Breast epithelium (tissue), 4 donors: ENCODE data around the gene LILRA5. TPM values are rescaled to one million over a fixed set of nuclear protein-coding genes. Genes with fewer than 3 reads are reported as not detected.
A peak's percentile ranks its signal among the peaks of the same experiment; 100 is the strongest.
"Not testable (repeated sequence)": the region's sequence is repeated elsewhere in the genome, so short reads cannot be mapped to it uniquely, and the experiment has no call there.

Experiments
- DNase-seq, 2 donors: peaks; one replicate each; pipeline ENCODE4 v3.0.0-alpha.2; 2019; ENCODE audit warnings: low spot score in 2 of 2
- H3K27ac ChIP-seq, 2 donors: fragments of 200-600 bp; sonication (generic) in 1 of 2; one replicate each; pipeline ENCODE4 v1.5.1; 2016 to 2019; ENCODE audit warnings: mild to moderate bottlenecking in 1 of 2
- H3K27me3 ChIP-seq, 2 donors: fragments of 200-600 bp; sonication (generic) in 1 of 2; one replicate each; pipeline versions ENCODE4 v1.5.1 to v1.6.0; 2017 to 2019; ENCODE audit warnings: control low read depth in 1 of 2, mild to moderate bottlenecking in 1 of 2
- H3K36me3 ChIP-seq: fragments of 200-600 bp; one replicate; pipeline ENCODE4 v1.5.1; 2019
- H3K4me1 ChIP-seq, 2 donors: fragments of 200-600 bp; sonication (generic); one replicate each; pipeline ENCODE4 v1.5.1; 2016 to 2019; ENCODE audit warnings: control low read depth in 1 of 2
- H3K4me3 ChIP-seq, 3 donors: fragments of 200-600 bp; sonication (generic); 1 replicate in 2 of 3; 2 replicates in 1 of 3; pipeline ENCODE4 v1.5.1; 2016 to 2019; ENCODE audit warnings: mild to moderate bottlenecking in 3 of 3, moderate library complexity in 2 of 3
- H3K9me3 ChIP-seq, 2 donors: fragments of 200-600 bp; sonication (generic) in 1 of 2; one replicate each; pipeline ENCODE4 v1.5.1; 2016 to 2019; ENCODE audit warnings: control low read depth in 1 of 2
- CTCF ChIP-seq, 3 donors: fragments of 450-650 bp; IDR thresholded peaks; one replicate each; pipeline ENCODE4 v1.5.1; 2016 to 2017; ENCODE audit warnings: antibody characterized with exemption in 3 of 3, mild to moderate bottlenecking in 3 of 3, moderate library complexity in 3 of 3
- POLR2A ChIP-seq: fragments of 450-650 bp; IDR thresholded peaks from one replicate; pipeline ENCODE4 v1.6.1; 2016; ENCODE audit warnings: antibody characterized with exemption, mild to moderate bottlenecking, moderate library complexity
- POLR2AphosphoS5 ChIP-seq, 3 donors: sonication (generic); formaldehyde crosslinking; IDR thresholded peaks; one replicate each; pipeline ENCODE4 v1.6.1; 2017; ENCODE audit warnings: antibody characterized with exemption in 3 of 3
- intact Hi-C: fragments of 100-400 bp; cut with DNase I; formaldehyde crosslinking; loops from one replicate; pipeline ENCODE4 v1.15.1; 2023; ENCODE audit warnings: low total_unique reads
- total RNA-seq, 3 donors: library from RNA; depleted of rRNA; stranded (reverse); fragments of >200 nt; gene quantifications; one replicate each; pipeline ENCODE4 v1.1.0, GENCODE V29; 2016

LILRA5 gene
- total RNA-seq, 3 donors from 2014 or later: 0.98 to 2.2 (median 1.4) TPM

GRCh38 chr19:54294539-54294938, 18.4 kb downstream of the LILRA5 start:
- H3K36me3 ChIP-seq: no peaks in the 10 kb centered on the region
- no peak overlapping the region for H3K27ac ChIP-seq
- H3K9me3 ChIP-seq: peaks cover 0 to 10% of the 10 kb centered on the region in 2 donors
- intact Hi-C loops: no loop called here
- DNase-seq: peak in 1 of 2 donors; percentile 12
- H3K4me1 ChIP-seq: no peaks in the 10 kb centered on the region
- peaks cover 0 to 15% of the 10 kb centered on the region in 2 donors for H3K27me3 ChIP-seq
- H3K4me3 ChIP-seq: no peak overlapping the region
- TF ChIP-seq CTCF (IDR thresholded peaks at IDR 0.05): no peak
- TF ChIP-seq POLR2AphosphoS5 (IDR thresholded peaks at IDR 0.05): no peak
- no peak for TF ChIP-seq POLR2A

DNA sequence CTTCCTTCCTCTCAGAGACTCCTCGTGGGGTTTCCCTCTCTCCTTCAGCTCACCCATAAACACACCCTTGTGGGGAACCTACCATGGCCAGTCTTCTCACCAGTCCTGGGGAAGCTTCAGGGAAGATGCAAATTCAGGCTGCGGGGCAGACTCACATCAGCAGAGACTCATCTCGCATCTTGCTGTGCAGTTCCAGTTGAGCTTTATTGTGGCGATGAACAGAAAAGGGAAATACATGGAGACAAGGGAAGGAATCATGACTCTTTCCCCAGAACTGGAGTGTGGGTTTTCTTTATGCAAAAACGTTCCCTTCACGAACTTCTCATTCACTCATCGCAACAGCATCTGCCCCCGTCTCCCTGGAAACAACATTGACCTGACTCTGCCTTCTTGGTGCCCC, 23.8 kb downstream of the LILRA5 start:
- H3K4me3 ChIP-seq, H3K4me1 ChIP-seq, H3K9me3 ChIP-seq, H3K27ac ChIP-seq, DNase-seq, intact Hi-C loops, H3K36me3 ChIP-seq, H3K27me3 ChIP-seq: not testable (repeated sequence)

GRCh38 chr19:54287456-54287855, 25.5 kb downstream of the LILRA5 start:
- no peaks in the 10 kb centered on the region for H3K9me3 ChIP-seq
- TF ChIP-seq CTCF (IDR thresholded peaks at IDR 0.05) (no peak), POLR2A (no peak), POLR2AphosphoS5 (IDR thresholded peaks at IDR 0.05) (no peak)
- no peak for DNase-seq
- no peaks in the 10 kb centered on the region for H3K36me3 ChIP-seq
- H3K4me1 ChIP-seq: no peaks in the 10 kb centered on the region
- no peak overlapping the region for H3K27ac ChIP-seq
- intact Hi-C loops: no loop called here
- no peak overlapping the region for H3K4me3 ChIP-seq
- H3K27me3 ChIP-seq: peaks cover 0 to 18% of the 10 kb centered on the region in 2 donors

DNA sequence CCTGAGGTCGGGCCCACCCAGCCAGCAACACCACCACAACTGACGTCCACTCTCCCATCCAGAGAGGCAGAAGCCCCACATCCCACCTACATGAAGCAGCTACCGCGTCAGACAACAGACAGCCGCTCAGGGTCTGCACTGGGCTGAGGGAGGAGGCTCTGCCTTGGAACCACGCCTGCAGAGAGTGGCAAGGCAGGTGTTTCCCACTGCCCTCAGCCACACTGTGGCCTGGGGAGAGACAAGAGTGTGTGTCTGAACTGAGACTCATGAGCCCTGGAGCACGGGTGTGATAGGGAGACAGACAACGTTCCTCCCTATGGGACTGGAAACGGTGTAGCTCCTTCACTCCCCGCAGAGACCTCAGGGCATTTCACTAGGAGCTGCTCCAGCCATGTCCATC, 26.7 kb downstream of the LILRA5 start:
- H3K9me3 ChIP-seq, H3K27ac ChIP-seq, H3K4me1 ChIP-seq, DNase-seq, intact Hi-C loops, H3K36me3 ChIP-seq, H3K4me3 ChIP-seq: not testable (repeated sequence)
- peaks cover 0 to 22% of the 10 kb centered on the region in 2 donors for H3K27me3 ChIP-seq

- H3K4me1 ChIP-seq, H3K27ac ChIP-seq, DNase-seq, intact Hi-C loops, H3K9me3 ChIP-seq, H3K36me3 ChIP-seq, H3K4me3 ChIP-seq: not testable (repeated sequence)
- peaks cover 0 to 24% of the 10 kb centered on the region in 2 donors for H3K27me3 ChIP-seq
These were observed 27.4 kb downstream of the LILRA5 start for GRCh38 chr19:54285427-54286056.

GRCh38 chr19:54282686-54283470, 30.1 kb downstream of the LILRA5 start:
- intact Hi-C loops: no loop called here
- H3K4me3 ChIP-seq: no peak overlapping the region
- H3K27me3 ChIP-seq: peaks cover 0 to 38% of the 10 kb centered on the region in 2 donors
- no peak for DNase-seq
- H3K9me3 ChIP-seq: no peaks in the 10 kb centered on the region
- no peak overlapping the region for H3K27ac ChIP-seq
- no peaks in the 10 kb centered on the region for H3K4me1 ChIP-seq
- TF ChIP-seq POLR2A (no peak), POLR2AphosphoS5 (IDR thresholded peaks at IDR 0.05) (no peak), CTCF (IDR thresholded peaks at IDR 0.05) (no peak)
- no peaks in the 10 kb centered on the region for H3K36me3 ChIP-seq

DNA sequence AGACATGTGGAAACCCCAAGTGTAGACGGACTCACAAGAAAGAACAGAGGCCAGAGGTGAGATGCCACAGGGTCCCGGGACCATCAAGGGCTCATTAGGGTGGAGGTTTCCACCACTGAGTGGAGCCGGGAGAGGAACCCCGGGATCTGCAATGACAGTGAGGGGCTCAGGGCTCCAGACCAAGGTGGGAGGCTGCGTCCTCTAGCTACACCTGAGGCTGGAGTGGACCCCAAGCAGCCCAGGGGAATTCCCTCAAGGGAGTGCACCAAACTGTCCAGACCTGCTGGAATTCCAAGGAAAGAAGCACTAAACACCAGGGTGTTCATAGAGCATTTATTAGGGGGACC, 31.3 kb downstream of the LILRA5 start:
- H3K27ac ChIP-seq, H3K9me3 ChIP-seq, intact Hi-C loops, H3K4me1 ChIP-seq, H3K36me3 ChIP-seq, H3K4me3 ChIP-seq, DNase-seq: not testable (repeated sequence)
- peaks cover 0 to 45% of the 10 kb centered on the region in 2 donors for H3K27me3 ChIP-seq
